ENCODE data around the gene MACROD1. TPM values are rescaled to one million over a fixed set of nuclear protein-coding genes. Genes with fewer than 3 reads are reported as not detected.

The MACROD1 gene
- total RNA-seq, 1 donor from 2014 or later: 26.7 TPM

DNA sequence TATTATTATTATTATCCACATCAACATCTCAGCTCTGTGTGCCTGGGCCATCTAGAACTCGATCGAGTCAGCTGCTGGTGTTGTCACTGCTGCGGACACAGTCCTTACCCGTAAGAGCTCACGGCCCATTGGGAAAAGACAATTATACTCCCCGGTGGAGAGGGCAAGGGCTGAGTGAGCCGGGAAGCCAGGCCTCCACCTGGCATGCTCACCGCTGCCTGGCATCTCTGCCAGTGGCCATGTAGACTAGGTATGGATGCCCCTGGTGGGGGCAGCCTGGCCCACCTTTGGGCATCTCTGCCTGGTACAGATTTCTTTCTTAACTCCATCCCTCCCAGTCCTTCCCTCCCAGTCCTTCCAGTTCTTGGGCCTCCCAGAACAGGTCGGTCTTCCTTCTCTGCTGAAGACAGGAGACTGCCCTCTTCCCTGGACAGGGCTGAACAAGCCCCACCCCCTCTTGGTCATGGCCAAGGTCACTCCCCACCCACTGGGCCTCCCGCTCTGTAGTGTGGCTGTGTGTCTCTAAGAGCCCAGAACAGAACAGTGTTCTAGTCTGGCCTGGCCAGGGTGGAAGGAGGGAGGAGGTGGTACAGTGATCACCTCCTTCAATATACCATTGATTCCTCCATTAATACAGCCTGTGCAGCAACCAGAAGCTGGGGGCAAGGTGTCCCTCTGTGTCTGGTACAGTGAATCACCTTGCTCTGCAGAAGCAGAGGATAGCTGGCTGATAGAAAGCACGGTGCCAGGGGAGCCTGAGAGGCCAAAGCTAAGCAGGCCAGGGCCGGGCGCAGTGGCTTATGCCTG, 72.5 kb downstream of the MACROD1 start:
- intact Hi-C loops (cut with micrococcal nuclease): no loop called here
- Mint-ChIP-seq H3K9me3 (no peaks in the 10 kb centered on the region), H3K36me3 (ENCODE audit: low read depth) (no peaks in the 10 kb centered on the region), H3K4me3 (ENCODE audit: low read depth) (no peak overlapping the region), H3K27me3 (ENCODE audit: low read depth) (no peaks in the 10 kb centered on the region), H3K4me1 (ENCODE audit: low read depth) (peaks cover 2% of the 10 kb centered on the region), H3K27ac (no peak overlapping the region)
- DNase-seq (ENCODE audit: low spot score): no peak

DNA sequence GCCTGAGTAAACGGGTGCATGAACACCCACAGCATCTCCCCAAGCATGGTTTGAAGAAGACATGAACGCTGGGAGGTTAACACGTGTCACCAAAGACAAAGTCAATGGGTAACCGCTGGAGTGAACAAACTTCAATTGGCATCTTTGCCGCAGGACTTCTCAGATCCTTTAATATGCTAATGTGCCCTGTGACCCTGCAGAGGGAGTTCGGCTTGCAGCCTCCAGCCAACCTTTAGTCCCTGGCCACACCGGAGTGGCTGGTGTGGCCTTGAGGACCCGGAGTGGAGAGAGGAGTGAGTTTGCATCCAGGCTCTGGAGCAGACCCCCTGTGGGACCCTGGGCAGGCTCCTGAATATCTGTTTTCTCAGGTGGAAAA, 73.2 kb downstream of the MACROD1 start:
- Mint-ChIP-seq H3K36me3 (ENCODE audit: low read depth) (no peaks in the 10 kb centered on the region), H3K9me3 (no peaks in the 10 kb centered on the region), H3K4me1 (ENCODE audit: low read depth) (peaks cover 2% of the 10 kb centered on the region), H3K27me3 (ENCODE audit: low read depth) (no peaks in the 10 kb centered on the region), H3K27ac (no peak overlapping the region), H3K4me3 (ENCODE audit: low read depth) (no peak overlapping the region)
- intact Hi-C loops (cut with micrococcal nuclease): no loop called here
- DNase-seq (ENCODE audit: low spot score): no peak

GRCh38 chr11:64092111-64092760, 73.7 kb downstream of the MACROD1 start:
- H3K27me3 Mint-ChIP-seq (ENCODE audit: low read depth): no peaks in the 10 kb centered on the region

GRCh38 chr11:64090806-64091516, 75.0 kb downstream of the MACROD1 start:
- Mint-ChIP-seq H3K4me3 (ENCODE audit: low read depth) (no peak overlapping the region), H3K27ac (no peak overlapping the region)
- DNase-seq (ENCODE audit: low spot score): no peak

More at GRCh38 chr11:64092111-64092760, 73.7 kb downstream of the MACROD1 start:
- Mint-ChIP-seq H3K36me3 (ENCODE audit: low read depth) (no peaks in the 10 kb centered on the region), H3K27ac (no peak overlapping the region), H3K4me1 (ENCODE audit: low read depth) (peaks cover 2% of the 10 kb centered on the region), H3K4me3 (ENCODE audit: low read depth) (no peak overlapping the region), H3K9me3 (no peaks in the 10 kb centered on the region)
- intact Hi-C loops (cut with micrococcal nuclease): no loop called here
- DNase-seq (ENCODE audit: low spot score): no peak

DNA sequence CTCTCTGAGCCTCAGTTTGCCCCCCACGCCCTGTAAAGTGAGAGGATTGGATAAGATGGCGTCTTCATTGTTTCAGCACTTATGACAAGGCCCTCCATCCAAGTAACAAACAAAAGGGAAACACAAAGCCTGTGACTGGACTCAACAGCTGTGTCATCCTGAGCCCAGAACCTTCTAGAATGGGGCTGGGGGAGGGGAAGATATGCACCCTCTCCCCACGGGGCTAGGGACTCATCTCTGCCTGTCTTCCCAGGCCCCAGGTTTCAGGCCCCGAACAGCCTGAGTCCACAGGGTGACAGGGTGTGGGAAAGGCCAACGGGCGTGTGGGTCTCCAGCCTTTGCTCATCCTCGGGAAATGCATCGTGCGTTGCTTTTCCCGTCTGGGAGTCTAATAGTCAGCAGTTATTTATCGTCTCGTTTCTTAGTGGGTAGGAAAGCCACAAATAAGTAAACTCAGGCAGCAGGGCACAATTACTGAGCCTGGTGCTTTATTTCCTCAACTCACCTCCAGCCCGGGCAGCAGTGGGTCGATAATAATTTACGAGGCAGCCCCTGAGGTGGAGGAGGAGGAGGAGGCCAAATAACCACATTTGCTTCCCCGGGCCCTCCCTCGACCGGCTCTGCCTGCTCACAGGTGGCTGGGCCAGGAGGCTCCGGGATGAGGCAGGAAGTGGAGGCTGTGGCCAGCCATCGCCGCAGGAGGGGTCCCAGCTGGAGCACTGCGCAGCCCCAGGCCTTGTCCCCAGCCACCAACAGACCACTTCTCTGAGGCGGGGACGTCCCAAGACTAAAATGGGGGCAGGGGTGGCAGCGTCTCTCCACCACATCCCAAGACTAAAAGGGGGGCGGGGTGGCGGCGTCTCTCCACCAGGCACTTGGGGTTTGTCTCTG, 75.8 kb downstream of the MACROD1 start:
- Mint-ChIP-seq H3K27ac (no peak overlapping the region), H3K4me3 (ENCODE audit: low read depth) (no peak overlapping the region), H3K27me3 (ENCODE audit: low read depth) (no peaks in the 10 kb centered on the region), H3K36me3 (ENCODE audit: low read depth) (no peaks in the 10 kb centered on the region), H3K9me3 (no peaks in the 10 kb centered on the region), H3K4me1 (ENCODE audit: low read depth) (peaks cover 2% of the 10 kb centered on the region)
- intact Hi-C loops (cut with micrococcal nuclease): no loop called here
- no peak for DNase-seq (ENCODE audit: low spot score)

More at GRCh38 chr11:64090806-64091516, 75.0 kb downstream of the MACROD1 start:
- Mint-ChIP-seq H3K9me3 (no peaks in the 10 kb centered on the region), H3K4me1 (ENCODE audit: low read depth) (peaks cover 2% of the 10 kb centered on the region), H3K36me3 (ENCODE audit: low read depth) (no peaks in the 10 kb centered on the region), H3K27me3 (ENCODE audit: low read depth) (no peaks in the 10 kb centered on the region)
- intact Hi-C loops (cut with micrococcal nuclease): no loop called here

GRCh38 chr11:64089493-64089892, 76.4 kb downstream of the MACROD1 start:
- intact Hi-C loops (cut with micrococcal nuclease): no loop called here
- Mint-ChIP-seq H3K27me3 (ENCODE audit: low read depth) (no peaks in the 10 kb centered on the region), H3K27ac (no peak overlapping the region), H3K4me1 (ENCODE audit: low read depth) (peaks cover 2% of the 10 kb centered on the region), H3K9me3 (no peaks in the 10 kb centered on the region), H3K4me3 (ENCODE audit: low read depth) (no peak overlapping the region), H3K36me3 (ENCODE audit: low read depth) (no peaks in the 10 kb centered on the region)
- no peak for DNase-seq (ENCODE audit: low spot score)

DNA sequence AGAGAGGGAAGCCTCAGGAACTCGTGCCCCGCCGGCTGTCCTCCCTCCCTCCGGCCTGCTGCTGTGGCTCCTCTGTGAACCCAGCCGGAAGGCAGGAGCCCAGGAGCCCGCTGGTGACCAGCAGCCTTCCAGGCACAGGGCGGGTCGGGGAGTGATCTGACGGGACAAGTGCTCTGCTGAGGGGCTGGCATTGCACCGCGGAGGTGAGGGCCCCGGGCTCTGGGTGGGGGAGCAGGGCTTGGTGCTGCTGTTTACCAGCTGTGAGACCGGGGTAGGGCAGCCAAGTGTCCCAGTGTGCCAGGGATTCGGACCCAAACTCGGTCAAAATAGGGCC, 76.9 kb downstream of the MACROD1 start:
- no peak for DNase-seq (ENCODE audit: low spot score)
- Mint-ChIP-seq H3K9me3 (no peaks in the 10 kb centered on the region), H3K4me3 (ENCODE audit: low read depth) (no peak overlapping the region), H3K4me1 (ENCODE audit: low read depth) (peaks cover 2% of the 10 kb centered on the region), H3K27me3 (ENCODE audit: low read depth) (no peaks in the 10 kb centered on the region), H3K27ac (no peak overlapping the region), H3K36me3 (ENCODE audit: low read depth) (no peaks in the 10 kb centered on the region)
- intact Hi-C loops (cut with micrococcal nuclease): no loop called here

GRCh38 chr11:64088162-64089026, 77.5 kb downstream of the MACROD1 start:
- no peak overlapping the region for H3K4me3 Mint-ChIP-seq (ENCODE audit: low read depth)
- H3K27me3 Mint-ChIP-seq (ENCODE audit: low read depth): no peaks in the 10 kb centered on the region
- intact Hi-C loops (cut with micrococcal nuclease): no loop called here
- peaks cover 2% of the 10 kb centered on the region for H3K4me1 Mint-ChIP-seq (ENCODE audit: low read depth)
- H3K9me3 Mint-ChIP-seq: no peaks in the 10 kb centered on the region
- no peak for DNase-seq (ENCODE audit: low spot score)
- H3K27ac Mint-ChIP-seq: no peak overlapping the region
- no peaks in the 10 kb centered on the region for H3K36me3 Mint-ChIP-seq (ENCODE audit: low read depth)

- intact Hi-C loops (cut with micrococcal nuclease): no loop called here
- no peaks in the 10 kb centered on the region for H3K27me3 Mint-ChIP-seq (ENCODE audit: low read depth)
- H3K4me3 Mint-ChIP-seq (ENCODE audit: low read depth): no peak overlapping the region
- no peaks in the 10 kb centered on the region for H3K9me3 Mint-ChIP-seq
- no peak overlapping the region for H3K27ac Mint-ChIP-seq
- DNase-seq (ENCODE audit: low spot score): no peak
- H3K36me3 Mint-ChIP-seq (ENCODE audit: low read depth): no peaks in the 10 kb centered on the region
- peaks cover 2% of the 10 kb centered on the region for H3K4me1 Mint-ChIP-seq (ENCODE audit: low read depth)
Measured at GRCh38 chr11:64086258-64087123, 79.4 kb downstream of the MACROD1 start.

DNA sequence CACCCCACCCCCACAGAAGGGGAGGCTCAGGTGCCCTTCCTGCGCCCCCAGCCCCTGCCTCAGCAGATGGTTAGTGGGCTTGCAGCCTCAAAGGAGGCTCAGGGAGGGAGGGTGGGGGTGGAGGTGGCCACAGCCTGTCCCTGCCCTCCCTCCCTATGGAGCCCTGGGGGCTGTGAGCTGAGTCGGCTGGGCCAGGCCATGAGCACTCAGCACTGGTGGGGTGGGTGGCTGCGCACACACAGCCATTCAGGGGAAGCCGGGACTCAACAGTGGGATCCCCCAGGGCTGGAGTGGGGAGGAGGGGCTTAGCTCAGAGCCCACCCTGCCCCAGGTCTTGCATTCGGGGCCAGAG, 80.0 kb downstream of the MACROD1 start:
- no peak for DNase-seq (ENCODE audit: low spot score)
- no peak overlapping the region for H3K4me3 Mint-ChIP-seq (ENCODE audit: low read depth)
- intact Hi-C loops (cut with micrococcal nuclease): no loop called here

GRCh38 chr11:64084951-64085710, 80.8 kb downstream of the MACROD1 start:
- H3K9me3 Mint-ChIP-seq: no peaks in the 10 kb centered on the region
- no peak overlapping the region for H3K27ac Mint-ChIP-seq
- no peak overlapping the region for H3K4me3 Mint-ChIP-seq (ENCODE audit: low read depth)
- intact Hi-C loops (cut with micrococcal nuclease): no loop called here
- DNase-seq (ENCODE audit: low spot score): no peak
- no peaks in the 10 kb centered on the region for H3K27me3 Mint-ChIP-seq (ENCODE audit: low read depth)
- H3K4me1 Mint-ChIP-seq (ENCODE audit: low read depth): peaks cover 2% of the 10 kb centered on the region
- no peaks in the 10 kb centered on the region for H3K36me3 Mint-ChIP-seq (ENCODE audit: low read depth)

More for the DNA sequence above, 80.0 kb downstream of the MACROD1 start:
- H3K27me3 Mint-ChIP-seq (ENCODE audit: low read depth): no peaks in the 10 kb centered on the region
- peaks cover 2% of the 10 kb centered on the region for H3K4me1 Mint-ChIP-seq (ENCODE audit: low read depth)
- H3K36me3 Mint-ChIP-seq (ENCODE audit: low read depth): no peaks in the 10 kb centered on the region
- no peaks in the 10 kb centered on the region for H3K9me3 Mint-ChIP-seq
- H3K27ac Mint-ChIP-seq: no peak overlapping the region

Data from activated T-helper 2 cell treated with anti-CD3 and anti-CD28 coated beads, Interferon-gamma antibody, Interleukin-2, Interleukin-4, amounts not matched to agents 10 μg/mL and 5 μg/mL and 100 μg/mL, durations not matched to agents 14 hours and 24 hours and 36 hours (primary cell).